HG02623 (cell line): ENCODE measurements around the gene PLEKHM3.

Source experiments
- ATAC-seq: cut with Tn5 transposase; IDR thresholded peaks from one replicate; pipeline ENCODE4 v1.9.1; 2021; ENCODE audit warnings: moderate library complexity; ENCODE audit not compliant: unreplicated experiment

Gene PLEKHM3

GRCh38 chr2:207805566-207806226 lies 219.6 kb downstream of the PLEKHM3 start:
- ATAC-seq, result no peak

DNA sequence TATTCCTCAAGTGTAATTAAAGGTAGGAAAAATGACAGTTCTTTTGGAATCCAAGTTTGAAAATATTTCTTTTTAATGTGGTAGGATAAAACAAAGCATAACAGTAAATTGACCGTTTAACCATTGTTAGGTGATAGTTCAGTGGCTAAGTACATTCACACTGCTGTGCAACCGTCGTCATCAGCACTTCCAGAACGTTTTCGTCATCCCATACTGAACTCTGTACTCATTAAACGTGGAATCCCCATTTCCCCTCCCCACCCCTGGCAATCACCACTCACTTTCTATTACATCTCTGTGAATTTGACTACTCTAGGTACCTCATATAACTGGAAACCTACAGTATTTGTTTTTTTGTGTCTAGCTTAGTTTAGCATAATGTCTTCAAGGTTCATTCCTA lies 222.7 kb downstream of the PLEKHM3 start:
- no peak for ATAC-seq

GRCh38 chr2:207801259-207801658 lies 224.1 kb downstream of the PLEKHM3 start:
- no peak for ATAC-seq

DNA sequence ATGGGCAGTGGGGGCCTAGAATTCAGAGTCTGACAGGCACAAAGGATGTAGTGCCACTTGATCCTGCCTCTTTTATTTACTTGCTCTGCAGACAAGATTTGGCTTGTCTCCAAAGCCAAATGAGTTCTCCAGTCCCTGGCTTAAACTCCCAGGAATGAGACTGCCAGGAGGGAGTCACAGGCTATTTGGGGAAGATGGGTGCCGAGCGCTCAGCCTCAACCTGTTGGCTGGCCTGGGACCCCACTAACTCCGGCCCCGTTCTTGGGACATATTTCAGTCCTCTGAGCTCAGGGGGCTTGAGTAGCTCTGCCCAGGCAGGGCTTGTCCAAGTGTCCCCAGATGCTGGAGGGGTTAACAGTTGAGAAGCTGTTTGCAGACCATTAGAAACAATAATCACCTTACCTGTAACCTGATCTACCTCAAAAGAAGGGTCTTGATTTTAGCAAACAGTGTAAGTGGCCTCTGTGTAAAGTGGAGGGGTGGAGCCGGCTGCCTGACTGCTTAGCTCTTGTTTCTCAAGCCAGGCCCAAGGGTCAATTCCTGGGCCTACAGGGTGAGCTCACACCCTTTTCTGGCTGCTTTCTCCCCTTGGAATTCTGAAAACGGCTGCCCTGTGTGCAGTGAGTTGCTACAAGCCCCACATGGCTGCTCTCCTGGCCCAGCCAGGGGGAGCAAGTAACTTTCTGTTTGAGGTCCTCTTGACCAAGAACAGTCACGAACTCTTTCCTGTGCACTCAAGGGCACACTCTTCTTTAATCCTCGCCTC lies 228.6 kb downstream of the PLEKHM3 start:
- ATAC-seq, result no peak

DNA sequence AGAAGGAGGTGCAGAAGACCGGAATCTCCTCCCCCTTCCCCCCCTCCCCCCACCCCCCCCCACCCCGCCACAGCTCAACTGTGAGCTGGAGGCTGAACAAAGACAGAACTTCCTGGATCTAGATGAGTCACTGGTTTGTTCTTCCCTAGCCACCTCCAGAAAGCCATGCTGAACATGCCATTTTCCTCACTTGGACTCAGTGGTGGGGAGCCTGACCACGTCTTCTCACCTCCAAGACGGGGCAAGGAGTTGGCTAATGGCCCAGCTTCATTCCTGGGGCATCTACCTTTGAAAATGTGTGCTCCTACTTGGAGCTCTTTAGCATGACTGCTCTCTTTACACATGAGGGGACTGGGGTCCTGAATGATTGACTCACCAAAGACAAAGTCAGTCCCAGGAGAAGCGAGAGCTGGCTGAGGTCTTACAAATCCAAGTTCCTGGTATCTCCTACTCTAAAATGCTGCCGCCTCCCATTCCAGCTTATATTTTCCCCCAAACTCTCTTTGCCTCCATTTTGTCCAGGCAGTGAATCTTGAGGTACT lies 233.0 kb downstream of the PLEKHM3 start:
- no peak for ATAC-seq

DNA sequence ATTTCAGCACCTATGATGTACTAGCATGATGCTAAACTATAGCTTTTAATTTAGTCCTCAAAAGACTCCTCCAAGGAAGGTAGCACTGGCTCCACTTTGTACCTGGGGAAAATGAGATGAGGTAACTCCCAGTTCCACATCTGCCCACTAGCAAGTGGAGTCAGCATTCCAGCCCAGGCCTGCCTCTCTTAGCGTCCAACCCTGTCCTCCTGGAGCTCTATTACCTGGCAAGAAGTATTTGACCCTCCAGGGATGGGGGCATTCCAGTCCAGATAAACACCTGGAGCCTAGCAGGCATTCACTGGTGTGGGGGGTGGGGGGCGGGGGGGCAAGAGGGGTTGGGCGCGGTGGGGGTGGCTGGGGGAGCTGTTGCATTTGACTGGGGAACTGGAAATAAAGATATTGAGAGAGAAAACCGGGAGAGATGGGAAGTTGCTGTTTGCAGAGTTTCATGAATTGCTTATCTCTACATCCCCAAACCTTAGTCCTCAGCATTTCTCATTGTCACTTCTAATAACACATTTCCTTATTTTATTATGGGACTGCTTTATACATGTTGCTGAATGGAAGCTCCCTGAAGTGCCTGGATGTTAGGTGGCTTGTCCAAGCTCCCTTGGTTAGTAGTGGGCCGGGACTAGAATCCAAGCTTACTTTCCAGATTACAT lies 233.6 kb downstream of the PLEKHM3 start:
- ATAC-seq, result no peak

DNA sequence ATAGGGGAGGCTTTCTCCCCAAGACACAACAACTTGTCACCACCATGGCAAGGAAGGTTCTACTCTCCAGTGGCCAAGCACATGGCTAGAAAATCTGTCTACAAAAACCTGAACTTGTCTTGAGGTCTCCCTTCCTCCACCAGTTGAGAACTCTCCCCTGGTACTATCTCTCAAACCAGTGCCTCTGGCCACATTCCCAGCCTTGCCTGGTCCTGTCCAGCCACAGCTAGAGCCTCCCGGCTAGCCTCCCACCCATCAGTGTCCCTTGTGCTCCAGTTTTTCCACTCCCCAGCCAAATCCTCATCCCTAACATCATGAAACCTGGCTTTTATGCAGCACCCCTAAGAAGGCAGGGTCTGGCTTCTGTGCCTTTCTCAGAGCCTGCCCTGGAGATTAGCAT lies 234.4 kb downstream of the PLEKHM3 start:
- ATAC-seq, result no peak

DNA sequence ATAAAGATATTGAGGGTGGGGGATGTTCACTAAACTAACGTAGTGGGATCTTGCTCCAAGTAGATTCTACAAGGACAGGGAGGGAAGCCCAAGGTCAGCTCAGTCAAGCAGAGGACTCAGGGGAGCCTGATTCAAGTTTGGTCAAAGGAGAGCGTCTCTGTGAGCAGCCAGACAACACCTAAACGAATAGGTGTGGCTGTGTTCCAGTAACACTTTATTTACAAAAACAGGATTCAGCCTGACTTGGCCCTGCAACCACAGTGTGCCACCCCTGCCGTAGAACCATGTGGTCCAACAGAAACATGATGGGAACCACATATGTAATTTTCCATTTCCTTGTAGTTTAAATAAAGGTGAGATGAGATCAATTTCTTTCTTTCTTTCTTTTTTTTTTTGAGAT lies 237.5 kb downstream of the PLEKHM3 start:
- no peak for ATAC-seq

DNA sequence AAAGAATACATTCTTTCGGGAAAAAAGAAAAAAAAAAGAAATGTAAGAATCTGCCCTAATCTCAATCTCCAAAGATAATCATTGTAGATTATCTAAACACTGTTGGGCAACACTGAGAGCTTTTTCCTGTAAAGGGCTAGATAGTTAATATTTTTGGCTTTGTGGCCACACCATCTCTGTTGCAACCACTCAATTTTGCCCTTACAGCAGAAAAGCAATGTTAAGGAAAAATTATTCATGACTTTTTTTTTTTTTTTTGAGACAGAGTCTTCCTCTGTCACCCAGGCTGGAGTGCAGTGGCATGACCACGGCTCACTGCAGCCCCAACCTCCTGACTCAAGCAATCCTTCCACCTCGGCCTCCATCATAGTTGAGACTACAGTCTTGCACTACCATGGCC lies 238.3 kb downstream of the PLEKHM3 start:
- no peak for ATAC-seq

DNA sequence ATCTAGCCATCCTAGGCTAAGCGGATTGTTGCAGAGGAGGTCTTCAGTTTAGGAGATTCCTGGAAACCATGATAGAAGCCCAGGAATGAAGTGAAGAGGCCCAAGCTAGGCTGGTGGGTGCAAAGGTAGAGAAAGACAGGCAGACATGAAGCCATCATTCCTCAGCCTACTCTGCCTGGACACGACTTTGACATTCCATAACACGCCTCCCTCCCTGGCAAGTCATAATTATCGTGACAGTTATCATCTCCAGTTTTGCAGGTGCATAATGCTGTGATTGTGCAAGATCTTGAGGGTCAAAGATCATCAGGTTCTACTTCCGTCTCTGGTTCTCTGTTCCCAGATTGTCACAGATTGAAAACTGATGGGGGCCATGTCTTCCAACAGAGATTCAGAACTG lies 240.4 kb downstream of the PLEKHM3 start:
- ATAC-seq, result no peak

DNA sequence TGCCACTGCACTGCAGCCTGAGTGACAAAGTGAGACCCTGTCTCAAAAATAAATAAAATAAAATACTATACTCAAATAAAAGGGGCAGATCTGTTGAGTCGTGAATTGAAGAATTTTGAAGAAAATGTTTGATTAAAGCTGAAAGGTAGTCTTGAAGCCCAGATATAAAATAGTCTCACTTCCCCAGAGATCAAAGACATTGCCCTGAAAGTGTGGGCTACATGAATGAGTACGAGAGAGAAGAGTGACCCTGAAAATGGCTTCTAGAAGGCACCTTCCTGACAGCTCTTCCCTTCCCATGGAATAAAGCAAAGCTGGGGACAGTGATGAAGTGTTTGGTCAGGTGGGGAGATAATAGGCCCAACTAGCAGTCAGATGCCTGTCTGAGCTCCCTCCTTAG lies 241.8 kb downstream of the PLEKHM3 start:
- ATAC-seq, result no peak

DNA sequence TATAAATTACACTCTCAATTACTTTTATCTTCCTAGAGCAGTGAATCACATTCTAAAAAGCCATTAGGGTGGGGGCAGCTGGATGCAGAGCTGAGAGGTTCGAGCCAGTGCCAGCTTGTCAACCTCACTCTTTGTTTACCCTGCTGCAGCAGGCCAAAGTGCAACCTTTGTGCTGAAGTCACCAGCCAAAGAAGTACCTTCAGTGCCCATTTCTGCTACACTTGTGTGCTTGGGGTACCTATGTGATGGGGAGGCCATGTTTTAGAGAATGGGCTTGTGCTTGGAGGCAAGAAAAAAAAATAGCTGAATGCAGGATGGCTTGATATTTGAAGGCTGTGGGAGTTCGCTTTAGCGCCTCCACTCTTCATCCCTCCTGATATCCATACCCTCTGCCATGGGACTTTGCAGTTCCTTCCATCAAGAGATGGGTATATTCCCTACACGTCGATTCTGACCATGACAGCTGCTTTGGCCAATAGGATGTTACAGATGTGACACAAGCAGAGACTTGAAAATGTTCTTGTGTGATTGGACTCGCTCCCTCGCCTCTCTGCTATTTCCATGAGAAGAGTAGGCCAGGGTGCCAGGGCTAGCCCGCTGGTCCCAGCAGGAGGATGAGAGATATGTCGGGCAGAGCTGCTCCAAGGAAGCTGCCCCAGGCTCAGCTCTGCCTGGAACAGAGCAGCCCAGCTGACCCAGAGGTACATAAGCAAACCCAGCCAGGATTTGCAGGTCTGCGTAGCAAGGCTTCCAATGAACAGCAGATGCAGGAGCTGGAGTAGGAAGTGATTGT lies 242.9 kb downstream of the PLEKHM3 start:
- ATAC-seq, result no peak

GRCh38 chr2:207779523-207779922 lies 245.8 kb downstream of the PLEKHM3 start:
- ATAC-seq, result no peak

DNA sequence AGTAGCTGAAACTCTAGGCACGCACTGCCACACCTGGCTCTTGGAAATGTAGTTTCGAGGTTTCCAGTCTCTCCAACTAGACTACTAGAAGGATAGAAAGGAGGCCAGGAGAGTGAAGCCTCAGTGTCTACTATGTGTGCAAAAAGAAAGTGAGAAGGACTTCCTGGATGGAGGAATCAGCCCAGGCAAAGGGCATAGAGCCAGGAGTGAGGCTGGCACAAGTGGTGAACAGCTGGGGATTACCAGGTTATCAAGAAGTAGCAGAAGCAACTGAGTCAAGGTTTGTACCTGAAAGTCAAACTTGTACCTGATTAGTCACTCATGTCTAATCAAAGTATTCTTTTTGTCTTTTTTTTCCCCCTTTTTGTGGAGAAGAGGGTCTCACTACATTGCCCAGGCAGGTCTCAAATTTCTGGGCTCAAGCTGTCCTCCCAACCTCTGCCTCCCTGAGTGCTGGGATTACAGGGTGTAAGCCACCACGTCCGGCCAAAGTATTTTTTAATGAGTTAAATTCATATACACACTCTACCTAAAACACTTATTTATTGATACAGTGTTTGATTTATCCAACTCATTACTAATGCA lies 246.9 kb downstream of the PLEKHM3 start:
- no peak for ATAC-seq

DNA sequence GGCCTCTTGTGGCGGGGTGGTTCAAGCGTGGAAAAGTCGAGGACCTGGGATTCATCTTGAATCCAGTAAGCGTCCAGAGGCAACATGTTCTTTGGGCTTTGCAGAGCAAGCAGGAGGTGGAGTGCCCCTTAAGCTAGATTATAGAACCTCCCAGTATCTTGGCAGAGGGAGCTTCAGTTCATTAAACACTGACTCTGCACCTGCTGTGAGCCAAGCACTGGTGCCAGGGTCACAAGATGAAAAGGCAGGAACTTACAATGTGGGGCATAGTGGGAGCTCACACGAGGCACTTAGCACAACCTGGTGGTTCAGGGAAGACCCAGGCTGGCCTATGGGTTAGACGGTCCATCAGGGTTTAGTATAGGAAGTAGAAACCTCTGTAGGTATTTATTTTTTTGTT lies 248.2 kb downstream of the PLEKHM3 start:
- no peak for ATAC-seq

DNA sequence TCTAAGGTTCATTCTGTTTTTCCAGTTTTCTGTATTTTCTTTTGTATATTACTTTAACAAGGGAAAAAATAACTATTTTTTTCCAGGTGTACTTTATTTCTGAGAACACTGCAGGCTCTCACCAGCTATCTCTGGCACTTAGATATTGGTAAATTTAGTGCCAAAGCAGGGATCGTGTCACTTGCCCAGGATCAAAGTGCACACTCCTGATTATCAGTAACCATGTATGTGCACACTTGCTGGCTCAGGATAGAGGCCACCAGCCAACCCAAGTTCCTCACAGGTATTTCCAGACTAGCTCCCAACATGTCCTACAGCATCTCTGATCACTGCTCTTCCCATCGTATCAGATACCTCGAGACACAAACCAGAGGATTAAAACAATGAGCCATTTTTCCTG lies 249.9 kb downstream of the PLEKHM3 start:
- ATAC-seq, result no peak

- ATAC-seq, result no peak
These were observed 252.5 kb downstream of the PLEKHM3 start for GRCh38 chr2:207772844-207773205.

- no peak for ATAC-seq
These were observed 253.1 kb downstream of the PLEKHM3 start for GRCh38 chr2:207772081-207772843.

GRCh38 chr2:207771421-207771820 lies 253.9 kb downstream of the PLEKHM3 start:
- ATAC-seq, result no peak
